LNCaP clone FGC (cell line): ENCODE results near the gene GMPR2.

ENCODE experiments used
- DNase-seq: peaks from one replicate; pipeline ENCODE4 v3.0.0-alpha.2; 2011; ENCODE audit warnings: low read depth
- H3K4me3 ChIP-seq: 2 replicates; pipeline ENCODE4 v1.5.1; 2011; ENCODE audit warnings: mild to moderate bottlenecking, low read depth, low read length, control low read depth
- CTCF ChIP-seq: IDR thresholded peaks from 2 replicates; pipeline ENCODE4 v1.5.1; 2012; ENCODE audit warnings: mild to moderate bottlenecking; ENCODE audit not compliant: control insufficient read depth, insufficient read depth; ENCODE audit errors: extremely low read depth

Gene GMPR2

GRCh38 chr14:24232645-24233537, at the start of gene GMPR2:
Gene GMPR2, plus strand, starts transcription at chr14:24232929. Its CDS starts 325 bp downstream, at chr14:24233254.
- DNase-seq: no peak
- no peak for TF ChIP-seq CTCF

GRCh38 chr14:24183014-24183481, 49.7 kb upstream of the GMPR2 start:
- no peak overlapping the region for H3K4me3 ChIP-seq
- no peak for TF ChIP-seq CTCF
- DNase-seq: no peak

More at GRCh38 chr14:24232645-24233537, at the start of gene GMPR2:
- H3K4me3 ChIP-seq: peak within 1 kb of the TSS; percentile 80

- no peak for TF ChIP-seq CTCF
- H3K4me3 ChIP-seq: no peak overlapping the region
- DNase-seq: no peak
Observed at GRCh38 chr14:24184104-24184970, 48.4 kb upstream of the GMPR2 start.

GRCh38 chr14:24185026-24185425, 47.7 kb upstream of the GMPR2 start:
- H3K4me3 ChIP-seq: no peak overlapping the region
- no peak for DNase-seq
- no peak for TF ChIP-seq CTCF

GRCh38 chr14:24185741-24186140, 47.0 kb upstream of the GMPR2 start:
- H3K4me3 ChIP-seq: no peak overlapping the region
- no peak for TF ChIP-seq CTCF
- DNase-seq: no peak

- H3K4me3 ChIP-seq: no peak overlapping the region
- DNase-seq: no peak
Observed at GRCh38 chr14:24186831-24187538, 45.7 kb upstream of the GMPR2 start.

More at GRCh38 chr14:24186831-24187538, 45.7 kb upstream of the GMPR2 start:
- TF ChIP-seq CTCF: no peak
